Left forelimb (tissue), 1 donor: Measurements from ENCODE around the gene CEP20.

Experiments
- DNase-seq: peaks from one replicate; pipeline ENCODE4 v3.0.0-alpha.2; 2018; ENCODE audit warnings: low spot score

Gene CEP20

DNA sequence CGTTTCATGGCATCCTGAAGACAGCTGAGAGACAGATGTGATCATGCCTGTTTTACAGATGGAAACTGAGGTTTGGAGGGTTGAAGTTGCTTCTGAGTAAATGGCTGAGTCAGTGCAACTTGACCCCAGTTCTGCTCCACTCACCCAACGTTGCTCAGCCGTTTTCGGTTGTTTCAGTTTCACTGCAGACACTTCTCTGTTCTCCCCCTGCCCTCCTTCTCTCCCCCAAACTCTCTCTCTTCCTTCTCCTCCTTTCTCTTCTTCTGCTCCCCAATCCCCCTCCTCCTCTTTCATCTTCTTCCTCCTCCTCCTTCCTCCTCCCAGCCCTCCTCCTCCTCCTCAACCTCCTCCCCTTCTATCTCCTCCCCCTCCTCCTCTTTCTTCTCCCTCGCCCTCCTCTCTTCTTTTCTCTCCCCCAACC is 9.4 kb upstream of the CEP20 start:
- DNase-seq = no peak

- DNase-seq = no peak
Measured at GRCh38 chr16:15897121-15897780, 8.8 kb upstream of the CEP20 start.

DNA sequence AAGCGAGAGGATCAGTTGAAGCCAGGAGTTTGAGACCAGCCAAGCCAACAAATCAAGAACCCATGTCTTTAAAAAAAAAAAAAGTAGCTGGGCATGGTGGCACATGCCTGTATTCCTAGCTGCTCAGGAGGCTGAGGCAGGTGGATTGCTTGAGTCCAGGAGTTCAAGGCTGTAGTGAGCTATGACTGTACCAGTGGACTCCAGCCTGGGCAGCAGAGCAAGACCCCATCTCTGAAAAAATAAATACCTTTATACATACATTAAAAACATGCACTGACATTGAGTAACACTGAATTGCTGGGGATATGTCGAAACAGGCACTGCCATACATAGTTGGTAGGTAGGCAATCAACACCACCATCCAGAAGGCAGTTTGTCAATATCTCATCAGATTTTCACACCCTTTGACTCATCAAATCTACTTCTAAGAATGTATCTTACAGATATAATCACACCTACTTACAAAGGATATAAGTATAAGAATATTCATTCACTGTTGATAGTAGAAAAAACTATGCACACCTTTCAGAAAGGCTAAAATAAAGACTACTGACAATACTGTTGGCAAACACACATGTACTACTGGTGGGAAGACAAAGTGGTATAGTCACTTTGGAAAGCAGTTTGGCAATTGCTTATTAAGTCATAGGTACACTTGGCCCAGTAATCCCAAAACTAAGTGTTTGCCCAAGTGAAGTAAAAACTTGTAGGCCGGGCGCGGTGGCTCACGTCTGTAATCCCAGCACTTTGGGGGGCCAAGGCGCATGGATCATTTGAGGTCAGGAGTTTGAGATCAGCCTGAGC is 6.4 kb upstream of the CEP20 start:
- no peak for DNase-seq

- no peak for DNase-seq
Measured at GRCh38 chr16:15891508-15891907, 3.1 kb upstream of the CEP20 start.

DNA sequence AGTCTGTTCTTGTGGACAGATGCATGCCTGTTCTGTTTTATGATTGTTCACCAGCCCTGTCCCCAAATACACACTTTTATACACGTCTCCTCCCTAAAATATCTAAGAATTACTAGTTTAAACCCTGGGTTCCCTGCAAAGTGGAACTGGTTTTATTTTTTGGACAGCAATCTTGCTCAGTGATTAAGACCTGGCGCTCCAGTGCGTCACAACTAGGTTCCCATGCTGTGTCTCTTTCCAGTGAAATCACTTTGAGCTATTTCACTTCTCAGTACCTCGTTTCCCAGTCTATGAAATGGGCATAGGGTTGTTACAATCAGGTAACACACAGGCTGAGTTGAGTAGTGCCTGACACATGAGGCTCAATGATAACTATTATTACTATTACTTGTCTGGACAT is 1.1 kb downstream of the CEP20 start:
- no peak for DNase-seq

- no peak for DNase-seq
Measured at GRCh38 chr16:15886078-15886477, 2.3 kb downstream of the CEP20 start.

GRCh38 chr16:15885560-15886001 is 2.8 kb downstream of the CEP20 start:
- no peak for DNase-seq

GRCh38 chr16:15882563-15882962 is 5.8 kb downstream of the CEP20 start:
- no peak for DNase-seq

DNA sequence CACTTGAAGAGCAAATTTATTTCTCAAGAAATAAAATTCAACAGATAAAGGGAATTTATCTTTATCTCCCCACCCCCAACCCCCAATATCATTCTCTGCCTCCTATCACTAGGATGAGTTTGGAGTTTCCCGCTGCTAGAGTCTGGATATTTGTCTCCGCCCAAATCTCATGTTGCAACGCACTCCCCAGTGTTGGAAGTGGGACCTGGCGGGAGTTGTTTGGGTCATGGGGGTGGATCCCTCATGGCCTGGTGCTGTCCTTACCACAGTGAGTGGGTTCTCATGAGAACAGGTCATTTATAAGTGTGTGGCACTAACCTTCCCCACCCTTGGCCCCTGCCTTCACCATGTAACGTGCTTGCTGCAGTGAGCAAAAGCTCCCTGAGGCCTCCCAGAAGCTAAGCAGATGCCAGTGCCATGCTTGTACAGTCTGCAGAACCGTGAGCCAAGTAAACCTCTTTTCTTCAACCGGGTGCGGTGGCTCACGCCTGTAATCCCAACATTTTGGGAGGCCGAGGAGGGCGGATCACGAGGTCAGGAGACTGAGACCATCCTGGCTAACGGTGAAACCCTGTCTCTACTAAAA is 6.5 kb downstream of the CEP20 start:
- no peak for DNase-seq

GRCh38 chr16:15880434-15881308 is 7.7 kb downstream of the CEP20 start:
- no peak for DNase-seq

- no peak for DNase-seq
Measured at GRCh38 chr16:15879255-15879811, 9.1 kb downstream of the CEP20 start.

GRCh38 chr16:15876503-15876902 is 11.9 kb downstream of the CEP20 start:
- no peak for DNase-seq

- no peak for DNase-seq
Measured at GRCh38 chr16:15874745-15875314, 13.6 kb downstream of the CEP20 start.

- no peak for DNase-seq
Measured at GRCh38 chr16:15873737-15874136, 14.7 kb downstream of the CEP20 start.

DNA sequence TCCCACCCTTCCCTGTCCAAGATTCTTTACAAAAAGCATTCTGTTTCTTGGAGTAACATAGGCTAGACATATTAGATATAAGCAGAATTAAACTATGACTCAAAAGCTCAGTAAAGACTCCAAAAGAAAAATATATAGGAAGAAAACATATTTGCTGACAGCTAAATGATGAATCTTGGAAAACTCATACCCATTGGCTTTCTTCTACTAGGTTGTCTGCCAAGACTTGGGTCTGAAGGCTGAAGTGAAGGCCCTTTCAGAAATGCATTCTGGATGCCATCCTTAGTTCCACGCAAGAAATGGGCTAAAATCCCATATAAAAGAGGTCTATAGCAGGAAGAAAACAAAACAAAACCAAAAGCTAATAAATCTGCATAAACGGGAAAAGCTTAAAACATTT is 15.1 kb downstream of the CEP20 start:
- DNase-seq = no peak

DNA sequence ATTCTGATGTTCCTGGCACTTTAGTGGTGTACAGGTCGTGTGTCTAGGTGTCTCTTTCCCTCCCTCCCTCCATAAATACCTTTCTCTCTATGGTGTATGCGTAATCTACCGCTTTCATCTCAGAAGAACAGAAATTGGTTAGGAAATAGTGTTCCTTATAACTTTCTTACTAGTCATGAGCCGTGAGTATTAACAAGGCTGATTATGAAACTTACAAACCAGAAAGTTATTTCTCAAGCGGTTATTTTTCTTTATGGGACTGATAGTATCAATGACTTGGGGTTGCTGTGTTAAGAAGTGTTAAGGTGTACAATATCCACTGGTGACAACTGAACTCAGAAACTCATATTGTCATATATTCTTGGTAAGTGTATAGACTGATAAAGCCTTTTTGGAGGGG is 18.4 kb downstream of the CEP20 start:
- no peak for DNase-seq

DNA sequence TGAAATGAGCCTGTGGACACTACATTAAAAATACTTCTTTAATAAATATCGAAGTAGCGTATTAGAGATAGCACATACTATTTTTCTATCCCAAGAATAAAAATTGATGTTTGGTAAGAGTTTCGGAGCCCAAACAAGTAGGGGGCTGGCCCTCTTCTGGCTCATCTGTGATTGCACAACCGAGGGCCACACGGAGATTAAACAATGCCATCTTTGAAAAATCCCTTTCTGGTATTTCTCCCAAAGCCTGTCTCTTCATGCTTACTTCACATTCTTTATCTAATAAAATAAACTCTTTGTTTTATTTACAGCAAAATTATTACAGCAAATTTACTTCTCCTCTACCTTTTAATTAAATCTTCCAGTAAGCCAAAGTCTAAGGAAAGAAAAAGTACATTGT is 22.0 kb downstream of the CEP20 start:
- DNase-seq = no peak

DNA sequence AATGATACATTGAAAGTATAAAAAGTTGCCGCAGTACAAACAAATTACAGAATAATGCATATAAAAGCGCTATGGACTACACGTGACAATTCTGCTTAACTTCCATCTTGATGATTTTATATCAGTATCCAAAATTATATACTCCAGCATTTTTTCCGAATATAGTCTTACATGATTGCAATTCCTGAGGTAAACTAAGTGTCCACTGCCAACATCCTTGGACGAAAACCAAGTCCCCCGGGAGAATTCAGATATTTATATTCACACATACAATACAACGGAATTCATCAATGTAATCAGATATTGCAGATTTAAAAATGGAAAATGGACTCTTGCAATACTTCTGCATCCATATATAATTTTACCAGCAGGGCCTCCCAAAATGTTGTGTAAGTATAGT is 22.7 kb downstream of the CEP20 start:
- no peak for DNase-seq

- DNase-seq = no peak
Measured at GRCh38 chr16:15864939-15865338, 23.5 kb downstream of the CEP20 start.

DNA sequence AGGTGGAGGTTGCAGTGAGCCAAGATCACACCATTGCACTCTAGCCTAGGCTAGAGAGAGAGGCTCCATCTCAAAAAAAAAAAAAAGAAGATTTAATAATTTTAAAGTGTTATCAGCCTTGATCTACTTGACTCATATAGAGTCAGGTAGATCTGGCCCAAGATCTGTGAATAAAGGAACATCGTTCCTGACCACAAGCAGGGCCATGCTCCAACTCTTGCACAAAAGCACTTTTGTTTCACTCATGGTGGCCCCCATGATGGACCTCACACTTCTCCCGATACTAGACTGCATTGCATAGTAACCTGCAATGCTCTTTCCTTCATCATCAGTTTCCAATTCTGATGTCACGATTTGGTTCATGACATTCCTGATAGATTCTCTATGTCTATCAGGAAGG is 26.4 kb downstream of the CEP20 start:
- no peak for DNase-seq

DNA sequence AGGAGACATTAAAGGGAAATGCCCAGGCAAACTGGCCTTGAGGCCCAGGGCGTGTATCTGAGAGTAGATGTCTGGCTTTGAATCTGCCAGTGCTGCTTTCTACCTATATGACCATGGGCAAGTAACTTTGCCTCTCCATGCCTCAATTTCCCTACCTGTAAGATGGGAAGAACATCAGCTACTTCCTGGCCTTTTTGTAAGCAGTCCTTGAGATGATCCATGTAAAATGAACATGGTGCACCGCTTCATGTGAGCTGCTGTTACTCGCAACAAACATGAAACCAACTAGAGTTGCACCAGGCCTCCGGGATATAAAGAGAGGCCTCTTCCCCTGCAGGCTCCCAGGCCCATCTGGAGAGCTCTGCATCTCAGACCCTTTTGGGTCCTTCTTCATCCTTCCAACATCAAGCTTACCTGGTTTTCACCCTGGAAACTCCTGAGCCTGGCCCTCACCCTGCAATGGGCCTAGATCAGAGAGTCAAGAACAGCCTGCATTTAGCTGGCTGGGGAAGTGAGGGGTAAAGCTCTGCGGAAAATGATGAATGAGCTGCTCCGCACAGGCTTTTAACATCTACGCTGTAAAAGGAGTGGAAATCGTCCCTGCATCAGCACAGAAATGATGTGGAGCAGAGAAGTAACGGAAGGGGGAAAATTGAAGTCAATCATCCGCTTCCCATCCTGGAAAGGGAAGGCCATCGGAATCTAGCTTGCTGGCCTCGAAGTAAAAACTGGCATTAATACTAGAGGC is 29.3 kb downstream of the CEP20 start:
- DNase-seq = no peak
